OCI-LY3 (cell line): Measurements from ENCODE around the gene NUP210.

Source experiments
- H2AFZ ChIP-seq: fragments of 200-600, 300-600 bp; shearing (Covaris generic); 2 replicates; pipeline ENCODE4 v1.6.0; 2014; ENCODE audit warnings: antibody characterized with exemption, low read depth, low read length
- H3K27ac ChIP-seq: fragments of 200-600, 300-600 bp; sonication (generic); 2 replicates; pipeline ENCODE4 v1.5.1; 2014; ENCODE audit warnings: mild to moderate bottlenecking, low read length, moderate library complexity, mixed read lengths
- H3K27me3 ChIP-seq: fragments of 200-600, 300-600 bp; sonication (generic); 2 replicates; pipeline ENCODE4 v1.6.1; 2014; ENCODE audit warnings: low read depth, low read length, mixed read lengths
- H3K36me3 ChIP-seq: fragments of 200-600, 300-600 bp; sonication (generic); replicated peaks from 2 replicates; pipeline ENCODE3; 2014; ENCODE audit warnings: low read depth, low read length, mixed read lengths
- H3K4me1 ChIP-seq: fragments of 300-600, 200-600 bp; sonication (generic); 2 replicates; pipeline ENCODE4 v1.6.1; 2014; ENCODE audit warnings: low read length, mixed read lengths
- H3K4me2 ChIP-seq: fragments of 200-600, 300-600 bp; sonication (generic); 2 replicates; pipeline ENCODE4 v1.6.1; 2014; ENCODE audit warnings: low read length, mixed read lengths
- H3K4me3 ChIP-seq: fragments of 300-600, 200-600 bp; sonication (generic); 2 replicates; pipeline ENCODE4 v1.5.1; 2014; ENCODE audit warnings: antibody characterized with exemption, mild to moderate bottlenecking, low read length, moderate library complexity
- H3K79me2 ChIP-seq: fragments of 300-600, 200-600 bp; shearing (Covaris generic); 2 replicates; pipeline ENCODE4 v1.6.1; 2014; ENCODE audit warnings: mild to moderate bottlenecking, low read length, mixed read lengths
- H3K9ac ChIP-seq: fragments of 300-600, 200-600 bp; shearing (Covaris generic); 2 replicates; pipeline ENCODE4 v1.6.0; 2014; ENCODE audit warnings: mild to moderate bottlenecking, low read length, moderate library complexity
- H3K9me3 ChIP-seq: fragments of 200-600, 300-600 bp; shearing (Covaris generic); 2 replicates; pipeline ENCODE4 v1.6.1; 2014; ENCODE audit warnings: low read length, mixed read lengths; ENCODE audit not compliant: insufficient read depth
- H4K20me1 ChIP-seq: fragments of 200-600, 300-600 bp; sonication (generic); 2 replicates; pipeline ENCODE4 v1.6.1; 2016; ENCODE audit warnings: low read length, mixed read lengths; ENCODE audit not compliant: insufficient read depth
- CTCF ChIP-seq: fragments of 200-600, 300-600 bp; sonication (generic); IDR thresholded peaks from 2 replicates; pipeline ENCODE4 v1.5.1; 2014; ENCODE audit warnings: antibody characterized with exemption, low read length, low read depth
- EZH2phosphoT487 ChIP-seq: fragments of 200-600 bp; shearing (Covaris generic); IDR thresholded peaks from 2 replicates; pipeline ENCODE4 v1.6.1; 2018; ENCODE audit warnings: antibody characterized with exemption, mixed run types, low read depth

The NUP210 gene

GRCh38 chr3:13372126-13372525 lies 48.0 kb downstream of the NUP210 start:
- H3K4me1 ChIP-seq: no peaks in the 10 kb centered on the region
- peaks cover 4% of the 10 kb centered on the region; the same call in 1 of the 2 replicates for H3K79me2 ChIP-seq
- peaks cover 89% of the 10 kb centered on the region for H3K36me3 ChIP-seq
- H3K9me3 ChIP-seq: no peaks in the 10 kb centered on the region
- H3K27me3 ChIP-seq: no peaks in the 10 kb centered on the region
- H3K9ac ChIP-seq: no peak overlapping the region
- H2AFZ ChIP-seq: no peak overlapping the region
- H3K27ac ChIP-seq: no peak overlapping the region
- H3K4me3 ChIP-seq: no peak overlapping the region
- H3K4me2 ChIP-seq: no peak overlapping the region
- TF ChIP-seq EZH2phosphoT487 (no peak), CTCF (no peak)
- no peaks in the 10 kb centered on the region; the same call in 1 of the 2 replicates for H4K20me1 ChIP-seq

DNA sequence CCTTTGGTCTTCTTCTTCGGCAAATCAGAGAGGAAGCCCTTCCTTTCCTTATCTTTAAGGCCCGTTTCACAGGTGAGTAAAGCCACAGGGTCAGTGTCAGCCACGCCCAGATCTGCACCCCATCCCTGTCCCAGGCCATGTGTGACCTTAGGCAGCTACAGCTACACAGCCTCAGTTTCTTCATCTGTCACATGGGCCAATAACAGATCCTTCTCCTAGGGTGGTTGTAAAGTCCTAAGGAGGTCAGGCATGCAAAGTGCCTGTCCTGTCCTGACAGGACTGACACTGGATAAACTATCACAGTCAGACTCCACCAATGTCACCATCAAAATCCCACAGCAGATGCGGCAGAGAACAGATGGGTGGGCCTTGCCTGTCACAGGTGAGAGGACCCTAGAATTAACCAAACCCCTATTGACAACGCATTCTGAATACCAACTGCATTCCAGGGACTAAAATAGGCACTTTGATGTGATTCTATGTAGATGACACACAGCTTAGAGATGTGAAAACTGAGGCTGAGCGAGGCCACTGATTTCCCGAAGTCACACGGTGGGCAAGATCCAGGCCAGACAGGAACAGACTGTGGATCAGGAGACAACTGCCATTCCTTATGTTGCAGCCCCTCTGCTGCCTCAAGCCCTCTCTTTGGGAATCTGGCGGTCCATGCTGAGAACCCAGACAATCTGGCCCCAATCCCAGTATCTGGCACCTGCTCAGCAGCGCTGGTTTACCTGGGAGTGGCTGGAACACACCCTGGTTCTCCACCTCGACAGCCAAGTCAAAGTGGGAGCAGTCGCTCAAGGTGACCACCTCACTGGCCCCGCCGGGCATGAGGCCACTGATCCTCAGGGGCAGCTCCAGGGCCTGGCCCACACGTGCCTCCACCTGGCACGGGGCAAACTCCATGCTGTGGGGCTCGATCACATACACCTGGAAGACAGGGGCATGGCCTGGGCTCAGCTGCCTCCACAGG lies 48.7 kb downstream of the NUP210 start:
- no peak for TF ChIP-seq EZH2phosphoT487
- no peak for TF ChIP-seq CTCF

DNA sequence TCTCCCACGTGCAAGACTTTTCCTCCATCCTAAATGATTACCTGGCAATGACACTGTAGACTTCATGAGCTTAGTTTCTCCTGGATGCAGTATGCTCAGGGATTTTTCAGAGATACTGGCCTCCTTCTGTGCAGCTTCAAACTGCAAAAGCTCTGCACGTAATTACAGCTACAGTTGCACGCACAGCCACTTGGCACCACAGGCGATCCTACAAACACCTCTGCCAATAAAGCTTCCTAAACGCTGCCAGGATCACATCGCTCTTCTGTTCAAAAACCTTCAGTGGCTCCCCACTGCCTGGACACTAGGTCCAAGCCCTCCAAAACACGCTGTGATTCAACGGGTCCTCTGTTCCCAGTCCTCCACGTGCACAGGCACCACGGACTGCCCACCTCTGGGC lies 49.5 kb downstream of the NUP210 start:
- Histone ChIP-seq H3K79me2 (peaks cover 4% of the 10 kb centered on the region; the same call in 1 of the 2 replicates), H3K4me3 (no peak overlapping the region), H3K4me1 (no peaks in the 10 kb centered on the region), H4K20me1 (no peaks in the 10 kb centered on the region; the same call in 1 of the 2 replicates), H2AFZ (no peak overlapping the region), H3K4me2 (no peak overlapping the region), H3K36me3 (peaks cover 77% of the 10 kb centered on the region), H3K27ac (no peak overlapping the region), H3K9me3 (no peaks in the 10 kb centered on the region), H3K9ac (no peak overlapping the region), H3K27me3 (no peaks in the 10 kb centered on the region)
- no peak for TF ChIP-seq CTCF
- TF ChIP-seq EZH2phosphoT487: no peak

More for the DNA sequence above, 48.7 kb downstream of the NUP210 start:
- Histone ChIP-seq H3K27me3 (no peaks in the 10 kb centered on the region), H3K79me2 (peaks cover 4% of the 10 kb centered on the region; the same call in 1 of the 2 replicates), H3K4me3 (no peak overlapping the region), H3K27ac (no peak overlapping the region), H3K4me1 (no peaks in the 10 kb centered on the region), H3K4me2 (no peak overlapping the region), H4K20me1 (no peaks in the 10 kb centered on the region; the same call in 1 of the 2 replicates), H3K9me3 (no peaks in the 10 kb centered on the region), H2AFZ (no peak overlapping the region), H3K36me3 (peaks cover 82% of the 10 kb centered on the region), H3K9ac (no peak overlapping the region)

DNA sequence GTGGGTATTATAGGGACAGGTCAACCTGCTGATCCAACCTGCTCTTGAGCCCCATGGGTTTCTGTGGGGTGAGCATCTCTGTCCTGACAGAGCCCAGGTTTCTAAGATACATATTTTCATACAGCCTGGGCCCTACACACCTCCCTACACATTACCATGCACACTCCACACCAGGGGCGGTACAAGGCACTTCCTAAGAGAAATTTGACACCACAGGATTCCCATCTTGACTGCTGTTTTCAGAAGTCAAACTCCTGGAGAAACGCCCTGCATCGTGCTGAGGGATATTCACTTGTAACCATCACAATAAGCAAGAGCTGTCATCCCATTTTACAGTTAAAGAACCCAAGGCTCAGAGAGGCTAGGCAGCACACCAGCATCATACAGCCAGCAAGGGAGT lies 50.1 kb downstream of the NUP210 start:
- H4K20me1 ChIP-seq: no peaks in the 10 kb centered on the region; the same call in 1 of the 2 replicates
- no peak for TF ChIP-seq CTCF
- TF ChIP-seq EZH2phosphoT487: no peak
- no peaks in the 10 kb centered on the region for H3K4me1 ChIP-seq
- no peak overlapping the region for H2AFZ ChIP-seq
- no peak overlapping the region for H3K4me2 ChIP-seq
- no peak overlapping the region for H3K27ac ChIP-seq
- H3K9me3 ChIP-seq: no peaks in the 10 kb centered on the region
- no peak overlapping the region for H3K4me3 ChIP-seq
- H3K36me3 ChIP-seq: peaks cover 77% of the 10 kb centered on the region
- H3K27me3 ChIP-seq: no peaks in the 10 kb centered on the region
- H3K9ac ChIP-seq: no peak overlapping the region
- peaks cover 4% of the 10 kb centered on the region; the same call in 1 of the 2 replicates for H3K79me2 ChIP-seq
